ENCODE results near the gene FMO5.
"Not testable (repeated sequence)": the region's sequence is repeated elsewhere in the genome, so short reads cannot be mapped to it uniquely, and the experiment has no call there.

The FMO5 gene

GRCh38 chr1:147238925-147239820, 14.0 kb upstream of the FMO5 start:
- no peak for TF ChIP-seq CTCF (IDR thresholded peaks at IDR 0.05; ENCODE audit: low read depth, low read length)
- no peak for DNase-seq (ENCODE audit: low read depth in 2 of 2)

GRCh38 chr1:147238053-147238902, 13.1 kb upstream of the FMO5 start:
- no peak for TF ChIP-seq CTCF (IDR thresholded peaks at IDR 0.05; ENCODE audit: low read depth, low read length)
- DNase-seq (ENCODE audit: low read depth in 2 of 2) = no peak
- no peak overlapping the region for H3K4me3 ChIP-seq (replicated peaks in 1 of 2; ENCODE audit: low read depth in 2 of 2, low read length in 2 of 2)

More at GRCh38 chr1:147238925-147239820, 14.0 kb upstream of the FMO5 start:
- no peak overlapping the region for H3K4me3 ChIP-seq (replicated peaks in 1 of 2; ENCODE audit: low read depth in 2 of 2, low read length in 2 of 2)

GRCh38 chr1:147236959-147237791, 12.0 kb upstream of the FMO5 start:
- no peak overlapping the region for H3K4me3 ChIP-seq (replicated peaks in 1 of 2; ENCODE audit: low read depth in 2 of 2, low read length in 2 of 2)
- TF ChIP-seq CTCF (IDR thresholded peaks at IDR 0.05; ENCODE audit: low read depth, low read length) = no peak
- no peak for DNase-seq (ENCODE audit: low read depth in 2 of 2)

GRCh38 chr1:147236448-147236847, 11.3 kb upstream of the FMO5 start:
- H3K4me3 ChIP-seq (replicated peaks in 1 of 2; ENCODE audit: low read depth in 2 of 2, low read length in 2 of 2) = no peak overlapping the region

GRCh38 chr1:147235822-147236221, 10.7 kb upstream of the FMO5 start:
- TF ChIP-seq CTCF (IDR thresholded peaks at IDR 0.05; ENCODE audit: low read depth, low read length) = no peak
- DNase-seq (ENCODE audit: low read depth in 2 of 2) = no peak
- H3K4me3 ChIP-seq (replicated peaks in 1 of 2; ENCODE audit: low read depth in 2 of 2, low read length in 2 of 2) = no peak overlapping the region

More at GRCh38 chr1:147236448-147236847, 11.3 kb upstream of the FMO5 start:
- no peak for DNase-seq (ENCODE audit: low read depth in 2 of 2)
- no peak for TF ChIP-seq CTCF (IDR thresholded peaks at IDR 0.05; ENCODE audit: low read depth, low read length)

GRCh38 chr1:147233903-147234302, 8.8 kb upstream of the FMO5 start:
- H3K4me3 ChIP-seq (replicated peaks in 1 of 2; ENCODE audit: low read depth in 2 of 2, low read length in 2 of 2); DNase-seq (ENCODE audit: low read depth in 2 of 2): not testable (repeated sequence)

- DNase-seq (ENCODE audit: low read depth in 2 of 2) = not testable (repeated sequence)
These were observed 5.9 kb upstream of the FMO5 start for GRCh38 chr1:147231032-147231431.

More at GRCh38 chr1:147231032-147231431, 5.9 kb upstream of the FMO5 start:
- not testable (repeated sequence) for H3K4me3 ChIP-seq (replicated peaks in 1 of 2; ENCODE audit: low read depth in 2 of 2, low read length in 2 of 2)
